WTC11 (cell line): ENCODE measurements around the gene CSF2. TPM values are rescaled to one million over a fixed set of nuclear protein-coding genes. Genes with fewer than 3 reads are reported as not detected.
A peak's percentile ranks its signal among the peaks of the same experiment; 100 is the strongest.

Experiments
- ATAC-seq: fragments of 200-7000 bp; cut with Tn5 transposase; 2 replicates; pipeline ENCODE4 v1.10.0; 2021; ENCODE audit warnings: mild to moderate bottlenecking, moderate library complexity
- CTCF ChIA-PET: fragments of 300-600 bp; sonication (Branson Sonifier 250); formaldehyde crosslinking; loops from one replicate; lab custom pipeline; 2021; ENCODE audit warnings: antibody characterized with exemption; lab: Charles Lee
- POLR2A ChIA-PET: fragments of 350-600 bp; sonication (Branson Sonifier 250); formaldehyde crosslinking; loops from one replicate; lab custom pipeline; 2021; ENCODE audit warnings: antibody characterized with exemption; lab: Charles Lee
- DNase-seq: peaks from one replicate; pipeline ENCODE4 v3.0.0; 2021; ENCODE audit warnings: low spot score
- H3K27ac Mint-ChIP-seq: 2 replicates; pipeline ENCODE4 v1.8.0; 2021; ENCODE audit warnings: mixed read lengths
- H3K27me3 Mint-ChIP-seq: 2 replicates; pipeline ENCODE4 v1.8.0; 2021; ENCODE audit warnings: low read depth, mild to moderate bottlenecking, moderate library complexity, mixed read lengths
- H3K36me3 Mint-ChIP-seq: 2 replicates; pipeline ENCODE4 v1.8.0; 2021; ENCODE audit warnings: mixed read lengths
- H3K4me1 Mint-ChIP-seq: 2 replicates; pipeline ENCODE4 v1.8.0; 2022; ENCODE audit warnings: mixed read lengths
- H3K4me3 Mint-ChIP-seq: 2 replicates; pipeline ENCODE4 v1.8.0; 2021; ENCODE audit warnings: mild to moderate bottlenecking, moderate library complexity, mixed read lengths
- H3K9me3 Mint-ChIP-seq: 2 replicates; pipeline ENCODE4 v1.8.0; 2021; ENCODE audit warnings: mixed read lengths
- ARID4B ChIP-seq: sonication (generic); formaldehyde crosslinking; IDR thresholded peaks from 2 replicates; pipeline ENCODE4 v1.8.0; 2023; ENCODE audit warnings: missing genetic modification reagents, mild to moderate bottlenecking, borderline replicate concordance
- E2F1 ChIP-seq: sonication (generic); formaldehyde crosslinking; IDR thresholded peaks from 2 replicates; pipeline ENCODE4 v1.8.0; 2022; ENCODE audit warnings: mild to moderate bottlenecking, missing genetic modification reagents
- ETV6 ChIP-seq: sonication (generic); formaldehyde crosslinking; IDR thresholded peaks from 2 replicates; pipeline ENCODE4 v1.8.1; 2022; ENCODE audit warnings: mild to moderate bottlenecking, missing genetic modification reagents
- MYBL2 ChIP-seq: sonication (generic); formaldehyde crosslinking; IDR thresholded peaks from 2 replicates; pipeline ENCODE4 v1.8.1; 2023; ENCODE audit warnings: mild to moderate bottlenecking, moderate library complexity, missing genetic modification reagents
- NFATC4 ChIP-seq: fragments of 250-450 bp; sonication (Bioruptor Pico); IDR thresholded peaks from 2 replicates; pipeline ENCODE4 v1.9.0; 2021; ENCODE audit warnings: mild to moderate bottlenecking
- NFYB ChIP-seq: sonication (generic); formaldehyde crosslinking; conservative IDR thresholded peaks from 2 replicates; pipeline ENCODE4 v1.8.0; 2022; ENCODE audit warnings: low read depth, missing genetic modification reagents
- PRRX2 ChIP-seq: fragments of 250-450 bp; sonication (Bioruptor Pico); IDR thresholded peaks from 2 replicates; pipeline ENCODE4 v1.8.0; 2021; ENCODE audit warnings: mild to moderate bottlenecking
- RORB ChIP-seq: fragments of 250-450 bp; sonication (Bioruptor Pico); IDR thresholded peaks from 2 replicates; pipeline ENCODE4 v1.9.0; 2021; ENCODE audit warnings: mild to moderate bottlenecking
- SMAD3 ChIP-seq: sonication (generic); formaldehyde crosslinking; IDR thresholded peaks from 2 replicates; pipeline ENCODE4 v1.8.0; 2022; ENCODE audit warnings: missing genetic modification reagents, mild to moderate bottlenecking, borderline replicate concordance
- TCF7 ChIP-seq: sonication (generic); formaldehyde crosslinking; IDR thresholded peaks from 2 replicates; pipeline ENCODE4 v1.8.0; 2022; ENCODE audit warnings: mild to moderate bottlenecking, low read depth, missing genetic modification reagents, moderate library complexity
- TEAD4 ChIP-seq: sonication (generic); formaldehyde crosslinking; IDR thresholded peaks from 2 replicates; pipeline ENCODE4 v1.8.0; 2022; ENCODE audit warnings: mild to moderate bottlenecking, missing genetic modification reagents
- ZNF219 ChIP-seq: sonication (generic); formaldehyde crosslinking; IDR thresholded peaks from 2 replicates; pipeline ENCODE4 v1.8.0; 2023; ENCODE audit warnings: missing genetic modification reagents, mild to moderate bottlenecking, borderline replicate concordance
- total RNA-seq: library from RNA; stranded (reverse); gene quantifications from 3 replicates; pipeline ENCODE4 v1.2.3, GENCODE V29; 2021
- TF ChIP-seq, protein P1 (sequence below): sonication (generic); formaldehyde crosslinking; IDR thresholded peaks from 2 replicates; pipeline ENCODE4 v1.8.0; 2022; ENCODE audit warnings: missing genetic modification reagents
- TF ChIP-seq, protein P2 (sequence below): sonication (generic); formaldehyde crosslinking; IDR thresholded peaks from 2 replicates; pipeline ENCODE4 v1.8.1; 2023; ENCODE audit warnings: mild to moderate bottlenecking, missing genetic modification reagents, moderate library complexity
- TF ChIP-seq, protein P3 (sequence below): fragments of 250-450 bp; sonication (Bioruptor Pico); IDR thresholded peaks from 2 replicates; pipeline ENCODE4 v1.9.0; 2021; ENCODE audit warnings: mild to moderate bottlenecking
- TF ChIP-seq, protein P4 (sequence below): fragments of 200-600 bp; IDR thresholded peaks from 2 replicates; pipeline ENCODE4 v1.8.0; 2022; ENCODE audit warnings: antibody characterized with exemption

Gene CSF2
- total RNA-seq, 1 experiment from 2014 or later: not detected

DNA sequence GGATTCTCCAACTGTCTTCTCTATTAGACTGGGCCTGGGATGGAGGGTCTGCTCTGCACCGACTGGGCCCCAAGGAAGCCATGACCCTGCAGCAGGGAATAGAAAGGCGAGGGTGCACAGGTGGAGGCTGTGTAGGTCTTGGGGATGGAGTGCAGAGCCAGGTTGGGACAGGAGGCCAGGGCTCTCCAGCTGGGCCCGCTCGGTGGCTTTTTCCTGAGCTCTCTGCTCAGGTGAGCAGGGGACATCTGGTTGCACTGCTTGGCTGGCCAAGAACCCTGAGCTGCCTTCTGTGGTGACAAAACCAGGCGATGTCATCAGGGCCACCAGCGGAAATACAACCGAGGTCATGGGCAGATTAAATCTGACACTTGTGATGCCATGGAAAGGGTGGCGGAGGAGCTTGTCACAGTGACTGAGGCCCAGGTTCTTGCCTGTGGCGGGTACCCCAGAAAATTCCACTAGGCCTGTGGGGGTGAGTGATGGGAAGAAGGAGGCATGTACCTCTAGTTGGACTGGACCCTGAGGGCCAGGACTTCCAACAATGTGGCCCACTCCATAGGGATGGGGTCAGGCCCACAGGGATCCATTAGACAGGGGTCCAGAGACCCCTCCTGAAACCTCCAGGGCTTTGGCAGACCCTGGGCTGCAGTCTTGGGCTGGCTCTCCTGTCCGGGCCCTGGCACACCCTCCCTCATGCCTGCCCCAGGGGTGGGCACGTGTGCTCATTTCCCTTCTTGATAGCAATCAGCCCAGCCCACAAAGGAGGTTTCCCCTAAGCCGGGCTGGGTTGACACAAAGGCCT lies 17.6 kb upstream of the CSF2 start:
- POLR2A ChIA-PET: no interaction called here
- no peak overlapping the region for H3K4me3 Mint-ChIP-seq
- TF ChIP-seq, protein P1, sequence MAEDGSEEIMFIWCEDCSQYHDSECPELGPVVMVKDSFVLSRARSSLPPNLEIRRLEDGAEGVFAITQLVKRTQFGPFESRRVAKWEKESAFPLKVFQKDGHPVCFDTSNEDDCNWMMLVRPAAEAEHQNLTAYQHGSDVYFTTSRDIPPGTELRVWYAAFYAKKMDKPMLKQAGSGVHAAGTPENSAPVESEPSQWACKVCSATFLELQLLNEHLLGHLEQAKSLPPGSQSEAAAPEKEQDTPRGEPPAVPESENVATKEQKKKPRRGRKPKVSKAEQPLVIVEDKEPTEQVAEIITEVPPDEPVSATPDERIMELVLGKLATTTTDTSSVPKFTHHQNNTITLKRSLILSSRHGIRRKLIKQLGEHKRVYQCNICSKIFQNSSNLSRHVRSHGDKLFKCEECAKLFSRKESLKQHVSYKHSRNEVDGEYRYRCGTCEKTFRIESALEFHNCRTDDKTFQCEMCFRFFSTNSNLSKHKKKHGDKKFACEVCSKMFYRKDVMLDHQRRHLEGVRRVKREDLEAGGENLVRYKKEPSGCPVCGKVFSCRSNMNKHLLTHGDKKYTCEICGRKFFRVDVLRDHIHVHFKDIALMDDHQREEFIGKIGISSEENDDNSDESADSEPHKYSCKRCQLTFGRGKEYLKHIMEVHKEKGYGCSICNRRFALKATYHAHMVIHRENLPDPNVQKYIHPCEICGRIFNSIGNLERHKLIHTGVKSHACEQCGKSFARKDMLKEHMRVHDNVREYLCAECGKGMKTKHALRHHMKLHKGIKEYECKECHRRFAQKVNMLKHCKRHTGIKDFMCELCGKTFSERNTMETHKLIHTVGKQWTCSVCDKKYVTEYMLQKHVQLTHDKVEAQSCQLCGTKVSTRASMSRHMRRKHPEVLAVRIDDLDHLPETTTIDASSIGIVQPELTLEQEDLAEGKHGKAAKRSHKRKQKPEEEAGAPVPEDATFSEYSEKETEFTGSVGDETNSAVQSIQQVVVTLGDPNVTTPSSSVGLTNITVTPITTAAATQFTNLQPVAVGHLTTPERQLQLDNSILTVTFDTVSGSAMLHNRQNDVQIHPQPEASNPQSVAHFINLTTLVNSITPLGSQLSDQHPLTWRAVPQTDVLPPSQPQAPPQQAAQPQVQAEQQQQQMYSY (CRISPR knock-in tag): peak; percentile 72
- no peak for TF ChIP-seq RORB (CRISPR knock-in tag)
- no peak for TF ChIP-seq ZNF219 (CRISPR knock-in tag)
- no peak for TF ChIP-seq TCF7 (CRISPR knock-in tag)
- ATAC-seq (no peak), DNase-seq (no peak)
- peaks cover 8% of the 10 kb centered on the region for H3K4me1 Mint-ChIP-seq
- no peaks in the 10 kb centered on the region for H3K36me3 Mint-ChIP-seq
- H3K27me3 Mint-ChIP-seq: no peaks in the 10 kb centered on the region
- H3K9me3 Mint-ChIP-seq: no peaks in the 10 kb centered on the region
- CTCF ChIA-PET: no interaction called here
- H3K27ac Mint-ChIP-seq: no peak overlapping the region

DNA sequence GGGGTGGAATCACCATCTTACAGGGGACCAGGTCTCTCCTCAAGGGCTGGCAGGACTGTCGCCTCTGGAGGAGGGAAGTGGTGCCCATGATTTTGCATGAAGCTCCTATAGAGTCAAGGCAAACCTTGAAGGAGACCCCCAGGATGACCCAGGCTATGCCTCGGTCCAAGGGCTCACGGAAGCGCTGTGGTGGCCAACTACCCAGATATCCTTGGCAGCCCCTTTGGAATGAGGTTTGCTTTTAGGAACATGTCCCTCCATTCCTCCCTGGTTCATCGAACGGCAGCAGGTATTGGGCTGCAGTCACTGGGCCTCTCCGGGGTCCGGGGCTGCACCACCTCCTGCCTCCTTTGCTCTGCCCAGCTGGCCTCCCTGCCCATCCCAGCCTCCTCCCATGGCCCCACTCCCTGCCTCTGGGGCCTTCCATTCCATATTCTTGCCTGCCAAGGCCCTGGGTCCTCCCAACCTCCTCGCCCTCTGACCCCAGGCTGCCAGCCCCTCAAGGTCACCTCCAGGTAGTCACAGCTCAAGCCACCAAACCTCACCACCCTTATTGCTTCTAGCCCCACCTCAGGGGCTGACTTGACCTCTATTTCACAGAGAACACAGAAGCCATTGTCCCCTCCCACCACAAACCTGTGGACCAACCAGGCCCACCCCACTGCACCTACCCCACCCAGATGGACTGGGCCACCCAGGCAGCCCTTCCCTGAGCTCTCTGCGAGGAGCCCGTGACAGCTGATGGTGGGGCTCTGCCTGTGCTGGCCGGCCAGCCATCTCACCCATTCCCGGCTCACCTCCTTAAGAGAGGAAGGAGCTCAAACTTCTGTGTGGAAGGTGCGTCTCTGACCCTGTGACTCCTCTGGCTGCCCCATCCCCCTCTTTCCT lies 16.7 kb upstream of the CSF2 start:
- Mint-ChIP-seq H3K4me3 (no peak overlapping the region), H3K4me1 (peaks cover 12% of the 10 kb centered on the region), H3K9me3 (no peaks in the 10 kb centered on the region), H3K27ac (no peak overlapping the region), H3K36me3 (no peaks in the 10 kb centered on the region), H3K27me3 (no peaks in the 10 kb centered on the region)
- CTCF ChIA-PET: interaction anchor here (1.8 kb wide), 1 partner anchor 47 kb away, joined by 3 read pairs; no protein-coding TSS in a partner anchor
- POLR2A ChIA-PET: no interaction called here
- no peak for ATAC-seq
- no peak for DNase-seq
- TF ChIP-seq, protein P2, sequence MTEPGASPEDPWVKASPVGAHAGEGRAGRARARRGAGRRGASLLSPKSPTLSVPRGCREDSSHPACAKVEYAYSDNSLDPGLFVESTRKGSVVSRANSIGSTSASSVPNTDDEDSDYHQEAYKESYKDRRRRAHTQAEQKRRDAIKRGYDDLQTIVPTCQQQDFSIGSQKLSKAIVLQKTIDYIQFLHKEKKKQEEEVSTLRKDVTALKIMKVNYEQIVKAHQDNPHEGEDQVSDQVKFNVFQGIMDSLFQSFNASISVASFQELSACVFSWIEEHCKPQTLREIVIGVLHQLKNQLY (CRISPR knock-in tag): no peak
- TF ChIP-seq, protein P3, sequence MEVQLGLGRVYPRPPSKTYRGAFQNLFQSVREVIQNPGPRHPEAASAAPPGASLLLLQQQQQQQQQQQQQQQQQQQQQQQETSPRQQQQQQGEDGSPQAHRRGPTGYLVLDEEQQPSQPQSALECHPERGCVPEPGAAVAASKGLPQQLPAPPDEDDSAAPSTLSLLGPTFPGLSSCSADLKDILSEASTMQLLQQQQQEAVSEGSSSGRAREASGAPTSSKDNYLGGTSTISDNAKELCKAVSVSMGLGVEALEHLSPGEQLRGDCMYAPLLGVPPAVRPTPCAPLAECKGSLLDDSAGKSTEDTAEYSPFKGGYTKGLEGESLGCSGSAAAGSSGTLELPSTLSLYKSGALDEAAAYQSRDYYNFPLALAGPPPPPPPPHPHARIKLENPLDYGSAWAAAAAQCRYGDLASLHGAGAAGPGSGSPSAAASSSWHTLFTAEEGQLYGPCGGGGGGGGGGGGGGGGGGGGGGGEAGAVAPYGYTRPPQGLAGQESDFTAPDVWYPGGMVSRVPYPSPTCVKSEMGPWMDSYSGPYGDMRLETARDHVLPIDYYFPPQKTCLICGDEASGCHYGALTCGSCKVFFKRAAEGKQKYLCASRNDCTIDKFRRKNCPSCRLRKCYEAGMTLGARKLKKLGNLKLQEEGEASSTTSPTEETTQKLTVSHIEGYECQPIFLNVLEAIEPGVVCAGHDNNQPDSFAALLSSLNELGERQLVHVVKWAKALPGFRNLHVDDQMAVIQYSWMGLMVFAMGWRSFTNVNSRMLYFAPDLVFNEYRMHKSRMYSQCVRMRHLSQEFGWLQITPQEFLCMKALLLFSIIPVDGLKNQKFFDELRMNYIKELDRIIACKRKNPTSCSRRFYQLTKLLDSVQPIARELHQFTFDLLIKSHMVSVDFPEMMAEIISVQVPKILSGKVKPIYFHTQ: no peak
- TF ChIP-seq PRRX2 (CRISPR knock-in tag) (no peak), TCF7 (CRISPR knock-in tag) (no peak), ETV6 (CRISPR knock-in tag) (no peak), NFYB (CRISPR knock-in tag) (no peak), SMAD3 (CRISPR knock-in tag) (no peak), NFATC4 (CRISPR knock-in tag) (no peak), ARID4B (CRISPR knock-in tag) (no peak), TEAD4 (CRISPR knock-in tag) (no peak), E2F1 (CRISPR knock-in tag) (no peak), MYBL2 (CRISPR knock-in tag) (no peak)
- TF ChIP-seq, protein P4, sequence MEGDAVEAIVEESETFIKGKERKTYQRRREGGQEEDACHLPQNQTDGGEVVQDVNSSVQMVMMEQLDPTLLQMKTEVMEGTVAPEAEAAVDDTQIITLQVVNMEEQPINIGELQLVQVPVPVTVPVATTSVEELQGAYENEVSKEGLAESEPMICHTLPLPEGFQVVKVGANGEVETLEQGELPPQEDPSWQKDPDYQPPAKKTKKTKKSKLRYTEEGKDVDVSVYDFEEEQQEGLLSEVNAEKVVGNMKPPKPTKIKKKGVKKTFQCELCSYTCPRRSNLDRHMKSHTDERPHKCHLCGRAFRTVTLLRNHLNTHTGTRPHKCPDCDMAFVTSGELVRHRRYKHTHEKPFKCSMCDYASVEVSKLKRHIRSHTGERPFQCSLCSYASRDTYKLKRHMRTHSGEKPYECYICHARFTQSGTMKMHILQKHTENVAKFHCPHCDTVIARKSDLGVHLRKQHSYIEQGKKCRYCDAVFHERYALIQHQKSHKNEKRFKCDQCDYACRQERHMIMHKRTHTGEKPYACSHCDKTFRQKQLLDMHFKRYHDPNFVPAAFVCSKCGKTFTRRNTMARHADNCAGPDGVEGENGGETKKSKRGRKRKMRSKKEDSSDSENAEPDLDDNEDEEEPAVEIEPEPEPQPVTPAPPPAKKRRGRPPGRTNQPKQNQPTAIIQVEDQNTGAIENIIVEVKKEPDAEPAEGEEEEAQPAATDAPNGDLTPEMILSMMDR: no peak
